Osteoblast (primary cell): ENCODE data around the gene BRD7. TPM values are rescaled to one million over a fixed set of nuclear protein-coding genes. Genes with fewer than 3 reads are reported as not detected.

Experiments
- DNase-seq: peaks from one replicate; pipeline ENCODE4 v3.0.0; 2011; ENCODE audit warnings: low spot score, mixed read lengths; ENCODE audit not compliant: insufficient read length; ENCODE audit errors: missing footprints
- H2AFZ ChIP-seq: 2 replicates; pipeline ENCODE4 v1.6.0; 2011; ENCODE audit warnings: mild to moderate bottlenecking, low read length
- H3K27ac ChIP-seq: 2 replicates; pipeline ENCODE4 v1.5.1; 2011; ENCODE audit warnings: mild to moderate bottlenecking, low read depth, low read length, moderate library complexity
- H3K27me3 ChIP-seq: 2 replicates; pipeline ENCODE4 v1.6.0; 2012; ENCODE audit warnings: mild to moderate bottlenecking, control low read depth, inconsistent platforms, low read length, moderate library complexity; ENCODE audit not compliant: insufficient read depth
- H3K36me3 ChIP-seq: 2 replicates; pipeline ENCODE4 v1.5.1; 2011; ENCODE audit warnings: mild to moderate bottlenecking, low read length, control low read depth, moderate library complexity; ENCODE audit not compliant: insufficient read depth
- H3K4me1 ChIP-seq: 2 replicates; pipeline ENCODE4 v1.5.1; 2011; ENCODE audit warnings: mild to moderate bottlenecking, low read length, control low read depth, moderate library complexity; ENCODE audit not compliant: insufficient read depth
- H3K4me2 ChIP-seq: 2 replicates; pipeline ENCODE4 v1.6.0; 2011; ENCODE audit warnings: mild to moderate bottlenecking, low read length; ENCODE audit not compliant: insufficient read depth
- H3K4me3 ChIP-seq: fragments of 200-600 bp; sonication (generic); 3 replicates; pipeline ENCODE4 v1.5.1; 2012; ENCODE audit warnings: mild to moderate bottlenecking, low read length, inconsistent platforms; ENCODE audit not compliant: insufficient read depth
- H3K79me2 ChIP-seq: 2 replicates; pipeline ENCODE4 v1.6.0; 2012; ENCODE audit warnings: mild to moderate bottlenecking, low read length, control low read depth, inconsistent platforms; ENCODE audit not compliant: insufficient read depth
- H3K9me3 ChIP-seq: 2 replicates; pipeline ENCODE4 v1.5.1; 2011; ENCODE audit warnings: low read depth, low read length, control low read depth
- H4K20me1 ChIP-seq: 2 replicates; pipeline ENCODE4 v1.6.0; 2012; ENCODE audit warnings: mild to moderate bottlenecking, low read length, control low read depth; ENCODE audit not compliant: insufficient read depth
- total RNA-seq: library from RNA; depleted of rRNA; stranded (reverse); fragments of >200 nt; gene quantifications from 2 replicates; pipeline ENCODE4 v1.2.3, GENCODE V29; 2012
- TF ChIP-seq, protein P1 (sequence below): IDR thresholded peaks from 2 replicates; pipeline ENCODE4 v1.5.1; 2011; ENCODE audit warnings: mild to moderate bottlenecking, low read depth, low read length, moderate library complexity; ENCODE audit errors: extremely low read depth

BRD7 gene
- total RNA-seq, 1 donor: 22.8 TPM

DNA sequence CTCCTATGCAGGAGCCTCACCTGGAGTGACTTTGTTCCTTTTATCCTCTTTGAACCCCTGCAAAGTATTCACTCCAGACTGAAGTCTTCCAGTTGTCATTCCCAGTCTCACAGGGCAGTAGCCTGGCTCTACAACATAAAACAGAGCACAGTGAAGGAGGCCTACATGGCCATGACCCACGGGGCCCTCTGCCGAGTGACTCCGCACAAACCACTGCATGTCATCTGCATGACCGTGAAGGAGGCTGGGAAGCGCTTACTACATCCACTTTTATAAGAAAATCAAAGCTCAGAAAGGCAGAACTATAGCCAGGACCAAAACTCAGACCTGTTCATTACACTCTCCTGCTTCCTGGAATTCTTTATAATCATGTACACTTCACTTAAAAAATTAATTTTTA lies 42.5 kb downstream of the BRD7 start:
- H2AFZ ChIP-seq: no peak overlapping the region
- peaks cover 6% of the 10 kb centered on the region for H3K4me1 ChIP-seq
- no peaks in the 10 kb centered on the region for H4K20me1 ChIP-seq
- no peak overlapping the region for H3K27ac ChIP-seq
- H3K79me2 ChIP-seq: no peaks in the 10 kb centered on the region
- no peak overlapping the region for H3K4me3 ChIP-seq
- H3K4me2 ChIP-seq: no peak overlapping the region
- TF ChIP-seq, protein P1, sequence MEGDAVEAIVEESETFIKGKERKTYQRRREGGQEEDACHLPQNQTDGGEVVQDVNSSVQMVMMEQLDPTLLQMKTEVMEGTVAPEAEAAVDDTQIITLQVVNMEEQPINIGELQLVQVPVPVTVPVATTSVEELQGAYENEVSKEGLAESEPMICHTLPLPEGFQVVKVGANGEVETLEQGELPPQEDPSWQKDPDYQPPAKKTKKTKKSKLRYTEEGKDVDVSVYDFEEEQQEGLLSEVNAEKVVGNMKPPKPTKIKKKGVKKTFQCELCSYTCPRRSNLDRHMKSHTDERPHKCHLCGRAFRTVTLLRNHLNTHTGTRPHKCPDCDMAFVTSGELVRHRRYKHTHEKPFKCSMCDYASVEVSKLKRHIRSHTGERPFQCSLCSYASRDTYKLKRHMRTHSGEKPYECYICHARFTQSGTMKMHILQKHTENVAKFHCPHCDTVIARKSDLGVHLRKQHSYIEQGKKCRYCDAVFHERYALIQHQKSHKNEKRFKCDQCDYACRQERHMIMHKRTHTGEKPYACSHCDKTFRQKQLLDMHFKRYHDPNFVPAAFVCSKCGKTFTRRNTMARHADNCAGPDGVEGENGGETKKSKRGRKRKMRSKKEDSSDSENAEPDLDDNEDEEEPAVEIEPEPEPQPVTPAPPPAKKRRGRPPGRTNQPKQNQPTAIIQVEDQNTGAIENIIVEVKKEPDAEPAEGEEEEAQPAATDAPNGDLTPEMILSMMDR: no peak
- peaks cover 44% of the 10 kb centered on the region for H3K36me3 ChIP-seq
- H3K27me3 ChIP-seq: no peaks in the 10 kb centered on the region
- DNase-seq: no peak
- H3K9me3 ChIP-seq: no peaks in the 10 kb centered on the region

DNA sequence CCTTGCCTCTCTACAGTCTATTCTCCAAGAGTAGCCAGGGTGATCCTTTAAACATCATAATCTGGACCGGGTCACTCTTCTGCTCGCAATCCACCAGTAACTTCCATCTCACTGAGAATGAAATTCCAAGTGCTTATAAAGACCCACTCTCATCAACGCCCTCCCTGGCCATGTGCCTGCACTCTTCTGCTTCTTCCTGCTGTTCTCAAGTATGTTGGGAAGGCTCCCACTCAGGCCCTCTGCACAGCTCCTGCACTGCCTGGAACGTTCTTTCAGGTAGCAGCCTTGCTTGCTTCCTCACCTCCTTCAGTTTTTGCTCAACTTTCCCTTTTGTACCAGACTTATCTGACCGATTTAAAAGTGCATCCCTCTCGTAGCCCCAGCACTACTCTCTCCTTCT lies 44.4 kb downstream of the BRD7 start:
- peaks cover 62% of the 10 kb centered on the region for H3K36me3 ChIP-seq
- DNase-seq: no peak
- no peak overlapping the region for H3K4me3 ChIP-seq
- no peaks in the 10 kb centered on the region for H3K4me1 ChIP-seq
- TF ChIP-seq, protein P1: no peak
- H3K27me3 ChIP-seq: no peaks in the 10 kb centered on the region
- no peaks in the 10 kb centered on the region for H3K9me3 ChIP-seq
- no peak overlapping the region for H2AFZ ChIP-seq
- H3K4me2 ChIP-seq: no peak overlapping the region
- H3K79me2 ChIP-seq: no peaks in the 10 kb centered on the region
- no peaks in the 10 kb centered on the region for H4K20me1 ChIP-seq
- no peak overlapping the region for H3K27ac ChIP-seq

- H3K36me3 ChIP-seq: peaks cover 71% of the 10 kb centered on the region
These were observed 45.3 kb downstream of the BRD7 start for GRCh38 chr16:50323335-50324011.

GRCh38 chr16:50322333-50322732 lies 46.5 kb downstream of the BRD7 start:
- no peak overlapping the region for H2AFZ ChIP-seq
- no peak overlapping the region for H3K27ac ChIP-seq
- H3K9me3 ChIP-seq: no peaks in the 10 kb centered on the region
- no peak for DNase-seq
- peaks cover 80% of the 10 kb centered on the region for H3K36me3 ChIP-seq
- H3K79me2 ChIP-seq: no peaks in the 10 kb centered on the region
- no peak overlapping the region for H3K4me2 ChIP-seq
- H3K27me3 ChIP-seq: no peaks in the 10 kb centered on the region
- TF ChIP-seq, protein P1: no peak
- H4K20me1 ChIP-seq: no peaks in the 10 kb centered on the region
- H3K4me3 ChIP-seq: no peak overlapping the region
- no peaks in the 10 kb centered on the region for H3K4me1 ChIP-seq

More at GRCh38 chr16:50323335-50324011, 45.3 kb downstream of the BRD7 start:
- DNase-seq: peak; percentile 88
- Histone ChIP-seq H3K4me3 (no peak overlapping the region), H3K27me3 (no peaks in the 10 kb centered on the region), H3K27ac (no peak overlapping the region), H3K79me2 (no peaks in the 10 kb centered on the region), H3K4me1 (no peaks in the 10 kb centered on the region), H2AFZ (no peak overlapping the region), H3K9me3 (no peaks in the 10 kb centered on the region), H3K4me2 (no peak overlapping the region), H4K20me1 (no peaks in the 10 kb centered on the region)
- TF ChIP-seq, protein P1: peak; percentile 48
